ENCODE data around the gene KCNMA1.
A peak's percentile ranks its signal among the peaks of the same experiment; 100 is the strongest.

KCNMA1 gene

GRCh38 chr10:77152256-77152655 lies 485.4 kb downstream of the KCNMA1 start:
- no peak for DNase-seq (ENCODE audit: low spot score)

DNA sequence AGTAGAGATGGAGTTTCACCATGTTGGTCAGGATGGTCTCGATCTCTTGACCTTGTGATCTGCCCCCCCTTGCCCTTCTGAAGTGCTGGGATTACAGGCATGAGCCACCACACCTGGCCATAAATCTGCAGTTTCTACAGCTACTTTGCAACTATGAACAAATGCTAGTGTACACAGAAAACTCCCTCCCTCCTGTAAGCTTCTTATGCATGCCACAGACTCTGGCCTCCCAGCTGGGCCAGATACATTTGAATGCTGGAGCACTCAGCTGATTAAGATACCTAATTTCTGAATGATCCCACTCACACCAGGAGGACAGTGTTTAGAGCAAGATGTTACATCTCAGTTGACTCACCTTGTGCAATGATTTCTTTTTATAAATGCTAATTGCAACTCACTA lies 486.2 kb downstream of the KCNMA1 start:
- no peak for DNase-seq (ENCODE audit: low spot score)

GRCh38 chr10:77149706-77150105 lies 487.9 kb downstream of the KCNMA1 start:
- no peak for DNase-seq (ENCODE audit: low spot score)

DNA sequence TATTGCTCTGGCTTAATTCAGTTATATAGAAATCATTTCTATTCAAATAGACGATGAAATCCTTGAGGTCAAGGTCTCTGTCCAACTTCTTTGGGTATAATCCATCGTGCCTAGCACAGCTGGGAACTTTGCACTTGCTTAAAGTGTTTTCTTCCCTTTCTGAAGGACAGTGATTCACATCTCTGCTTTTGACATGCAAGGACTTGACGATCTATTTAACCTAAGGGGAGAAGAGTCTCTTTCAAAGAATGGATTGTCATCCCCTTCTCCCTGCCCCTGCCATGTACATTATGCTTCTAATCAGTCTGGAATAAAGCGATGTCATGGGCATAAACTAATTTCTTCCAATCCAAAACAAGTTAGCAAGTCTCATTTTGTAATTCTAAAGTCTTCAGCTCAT lies 488.6 kb downstream of the KCNMA1 start:
- DNase-seq (ENCODE audit: low spot score) = no peak

GRCh38 chr10:77147871-77148270 lies 489.7 kb downstream of the KCNMA1 start:
- no peak for DNase-seq (ENCODE audit: low spot score)

- DNase-seq (ENCODE audit: low spot score) = no peak
Measured at GRCh38 chr10:77146712-77147336, 490.8 kb downstream of the KCNMA1 start.

DNA sequence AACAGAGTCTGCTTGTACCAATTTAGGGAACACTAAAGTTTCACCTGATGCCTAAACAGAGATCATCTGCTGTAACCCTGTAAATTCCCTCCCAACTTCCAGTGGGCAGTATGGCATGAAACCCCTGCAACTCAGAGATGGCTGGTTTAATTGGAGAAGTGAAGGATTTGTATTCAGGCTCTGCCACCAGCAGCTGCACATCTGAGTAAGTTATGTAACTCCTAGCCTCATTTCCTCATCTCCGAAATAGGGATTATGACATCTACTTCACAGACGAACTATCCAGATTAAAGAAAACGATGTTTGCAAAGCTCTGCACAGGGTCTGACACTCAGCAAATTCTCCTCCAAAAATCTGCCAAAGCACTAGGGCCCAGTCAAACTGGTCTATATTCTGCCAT lies 493.0 kb downstream of the KCNMA1 start:
- DNase-seq (ENCODE audit: low spot score) = no peak

DNA sequence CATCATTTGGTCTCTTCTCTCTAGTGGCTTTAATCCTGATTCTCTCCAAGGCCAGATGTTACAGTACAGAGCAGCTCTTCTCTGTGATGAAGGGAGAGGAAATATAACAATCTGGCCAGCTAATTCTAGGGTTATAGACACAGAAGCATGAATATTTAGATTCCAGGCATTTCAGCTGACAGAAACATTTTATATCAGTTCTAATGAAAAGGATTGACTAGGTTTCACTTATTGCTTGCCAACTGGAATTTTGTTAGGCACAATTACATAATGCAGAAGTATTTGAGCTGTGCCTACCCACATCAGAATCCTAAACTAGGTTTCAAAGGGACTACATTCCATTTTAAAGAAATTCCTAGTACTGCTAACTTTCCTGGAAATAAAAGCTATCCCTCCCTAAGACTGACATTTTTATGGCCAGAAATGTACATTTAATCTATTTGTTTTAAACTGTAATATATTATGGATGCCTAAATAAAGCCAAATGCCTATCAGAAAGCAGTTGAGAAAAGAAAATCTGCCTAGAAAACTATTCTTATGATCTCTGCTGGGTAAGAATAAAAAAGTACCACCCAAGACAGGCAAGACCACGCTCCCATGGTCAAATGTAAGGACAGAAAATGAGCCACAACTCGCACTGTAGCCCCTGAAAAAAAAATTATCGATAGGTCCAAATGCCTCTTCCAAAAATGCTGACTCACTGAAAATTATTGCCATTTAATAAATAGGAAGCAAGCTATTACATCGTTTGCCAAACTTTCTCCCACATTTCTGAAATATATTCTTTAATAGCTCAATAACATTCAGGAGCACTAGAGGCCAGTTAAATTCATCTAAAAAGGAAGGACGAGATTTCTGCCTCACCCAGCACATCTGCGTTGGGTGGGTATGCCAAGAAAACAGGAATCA lies 498.1 kb downstream of the KCNMA1 start:
- DNase-seq (ENCODE audit: low spot score) = peak; percentile 20

DNA sequence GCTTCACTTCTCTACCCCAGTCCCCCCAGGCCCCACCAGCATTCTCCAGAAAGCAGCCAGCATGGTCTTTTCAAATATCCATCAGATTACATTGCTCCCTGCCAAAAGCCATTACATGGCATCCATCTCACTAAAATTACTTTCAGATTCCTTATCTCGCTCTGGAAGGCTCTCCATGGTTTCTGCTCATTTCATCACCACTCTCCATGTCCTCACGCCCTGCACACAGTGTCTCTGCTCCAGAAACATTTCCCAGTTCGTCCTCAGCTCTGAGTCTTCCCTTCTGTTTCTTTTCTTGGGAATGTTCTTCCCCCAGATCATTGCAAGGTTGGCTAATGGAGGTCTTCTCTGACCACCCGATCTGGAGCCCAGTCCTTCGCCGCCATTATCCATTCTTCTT lies 499.1 kb downstream of the KCNMA1 start:
- no peak for DNase-seq (ENCODE audit: low spot score)

DNA sequence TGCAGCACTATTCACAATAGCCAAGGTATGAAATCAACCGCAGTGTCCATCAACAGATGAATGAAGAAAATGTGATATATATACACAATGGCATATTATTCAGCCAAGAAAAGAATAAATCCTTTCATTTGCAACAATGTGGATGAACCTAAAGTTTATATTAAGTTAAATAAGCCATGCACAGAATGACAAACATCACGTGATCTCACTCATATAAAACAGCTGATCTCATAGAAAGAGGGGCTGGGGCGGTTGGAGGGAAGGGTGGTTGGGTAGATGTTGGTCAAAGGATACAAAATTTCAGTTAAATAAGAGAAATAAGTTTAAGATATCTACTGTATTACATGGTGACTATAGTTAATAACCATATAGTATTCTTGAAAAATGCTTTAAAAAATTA lies 502.1 kb downstream of the KCNMA1 start:
- no peak for DNase-seq (ENCODE audit: low spot score)

GRCh38 chr10:77131214-77131613 lies 506.4 kb downstream of the KCNMA1 start:
- no peak for DNase-seq (ENCODE audit: low spot score)

DNA sequence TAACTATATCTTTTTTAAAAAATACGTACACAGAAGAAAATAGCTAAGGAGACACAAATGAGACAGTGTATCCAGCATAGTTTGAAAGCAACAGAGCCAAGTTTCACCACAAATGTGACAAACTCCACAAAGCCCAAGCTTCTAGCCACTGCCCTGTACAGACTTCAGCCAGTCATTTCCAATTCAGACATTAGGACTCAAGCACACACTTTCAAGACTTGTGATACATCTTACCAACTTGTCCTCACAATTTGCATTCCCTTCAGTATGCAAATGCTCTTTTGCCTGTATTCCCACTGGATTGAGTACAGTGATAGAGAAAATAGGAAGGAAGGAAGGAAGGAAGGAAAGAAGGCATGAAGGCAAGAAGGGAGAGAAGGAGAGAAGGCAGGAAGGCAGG lies 510.4 kb downstream of the KCNMA1 start:
- no peak for DNase-seq (ENCODE audit: low spot score)

GRCh38 chr10:77125231-77125630 lies 512.4 kb downstream of the KCNMA1 start:
- no peak for DNase-seq (ENCODE audit: low spot score)

DNA sequence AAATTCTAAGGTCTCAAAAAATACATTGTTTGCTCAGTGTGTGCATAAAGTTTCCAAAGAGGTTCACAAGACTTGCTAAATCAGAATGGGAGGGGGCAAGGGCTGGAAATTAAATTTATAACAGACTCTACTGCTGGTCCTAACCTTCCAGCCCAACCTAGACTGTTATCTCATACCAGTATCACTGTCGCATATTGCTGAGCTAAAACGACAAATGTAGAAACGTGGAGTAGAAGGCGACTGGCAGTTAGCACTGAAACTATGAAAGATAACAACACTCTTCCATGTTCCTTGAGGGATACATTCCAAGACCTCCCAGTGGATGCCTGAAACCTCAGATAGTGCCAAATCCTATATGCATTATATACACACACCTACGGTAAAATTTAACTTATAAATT lies 514.3 kb downstream of the KCNMA1 start:
- no peak for DNase-seq (ENCODE audit: low spot score)

DNA sequence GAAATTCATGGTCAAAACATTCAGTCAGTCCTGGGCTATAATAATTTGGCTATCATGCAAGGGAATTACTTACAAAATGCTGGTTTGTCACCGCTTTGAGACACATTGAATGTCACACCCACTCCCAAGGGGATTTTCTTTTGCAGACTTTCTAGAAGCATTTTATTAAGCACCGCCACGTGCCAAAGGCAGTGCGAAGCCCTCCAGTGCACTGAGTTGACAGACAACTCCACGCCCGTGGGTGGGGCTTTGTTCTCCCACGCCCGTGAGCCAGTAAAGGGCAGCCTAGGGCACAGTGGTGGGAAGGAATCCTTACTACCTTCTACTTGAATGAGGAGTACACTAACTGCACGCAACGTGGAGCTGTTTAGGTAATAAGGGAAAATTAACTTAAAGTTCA lies 515.8 kb downstream of the KCNMA1 start:
- DNase-seq (ENCODE audit: low spot score) = no peak

GRCh38 chr10:77120666-77121376 lies 516.8 kb downstream of the KCNMA1 start:
- DNase-seq (ENCODE audit: low spot score) = no peak

DNA sequence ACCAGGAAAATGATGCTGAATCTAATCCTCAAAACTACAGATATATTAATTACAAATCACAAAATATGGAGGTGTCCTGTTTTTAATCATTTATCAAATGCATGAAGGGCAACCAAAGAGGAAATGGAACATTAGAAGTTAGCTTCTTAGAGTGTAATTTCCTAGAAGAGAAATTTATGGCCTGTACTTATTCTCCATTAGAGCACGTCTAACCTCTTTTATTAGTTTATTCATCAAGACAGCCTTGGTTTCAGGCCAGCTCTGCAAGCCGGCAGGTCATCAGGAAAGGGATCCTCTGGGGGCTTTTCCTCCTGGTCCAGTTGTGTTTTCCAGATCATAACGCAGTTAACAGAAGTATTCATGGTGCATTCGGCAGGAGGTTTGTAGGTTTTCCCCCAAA lies 517.6 kb downstream of the KCNMA1 start:
- DNase-seq (ENCODE audit: low spot score) = no peak

GRCh38 chr10:77118603-77119282 lies 518.9 kb downstream of the KCNMA1 start:
- DNase-seq (ENCODE audit: low spot score) = no peak

DNA sequence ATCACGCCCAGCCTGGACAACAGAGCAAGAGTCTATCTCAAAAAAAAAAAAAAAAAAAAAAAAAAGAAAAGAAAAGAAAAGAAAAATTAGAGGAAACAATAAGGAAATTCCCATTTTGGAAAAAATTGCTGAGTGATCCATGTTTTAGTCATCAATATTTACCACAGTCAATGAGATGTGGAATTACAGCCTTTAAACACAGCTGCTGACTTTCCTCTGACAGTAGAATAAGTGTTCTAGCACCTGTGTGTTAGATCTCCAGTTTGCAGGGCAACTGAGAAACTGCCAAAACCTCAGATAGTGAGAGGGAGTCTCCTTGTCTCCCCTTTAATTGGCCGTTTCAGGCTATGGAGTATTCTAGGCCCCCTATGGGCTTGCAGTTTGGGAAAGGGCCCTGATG lies 520.1 kb downstream of the KCNMA1 start:
- no peak for DNase-seq (ENCODE audit: low spot score)

GRCh38 chr10:77116904-77117303 lies 520.7 kb downstream of the KCNMA1 start:
- DNase-seq (ENCODE audit: low spot score) = no peak

GRCh38 chr10:77114181-77114821 lies 523.3 kb downstream of the KCNMA1 start:
- no peak for DNase-seq (ENCODE audit: low spot score)

All from GM03348 (cell line).